ENCODE data around the gene MOB3A. TPM values are rescaled to one million over a fixed set of nuclear protein-coding genes. Genes with fewer than 3 reads are reported as not detected.
"Not testable (repeated sequence)": the region's sequence is repeated elsewhere in the genome, so short reads cannot be mapped to it uniquely, and the experiment has no call there.

The MOB3A gene
- total RNA-seq, 2 experiments from 2014 or later, result 200 to 202 TPM

- Mint-ChIP-seq H3K27ac (no peak overlapping the region), H3K4me3 (no peak overlapping the region), H3K36me3 (peaks cover 4% of the 10 kb centered on the region), H3K27me3 (no peaks in the 10 kb centered on the region), H3K4me1 (peaks cover 21% of the 10 kb centered on the region), H3K9me3 (ENCODE audit: low read depth) (no peaks in the 10 kb centered on the region)
- no peak for ATAC-seq
- CTCF ChIA-PET, result interaction anchor here (1.9 kb wide), 1 partner anchor 19 kb away, joined by 6 read pairs; no protein-coding TSS in a partner anchor
- DNase-seq, result no peak
Measured at GRCh38 chr19:2037651-2038255, 58.4 kb downstream of the MOB3A start.

GRCh38 chr19:2036424-2036823 is 59.7 kb downstream of the MOB3A start:
- H3K9me3 Mint-ChIP-seq (ENCODE audit: low read depth), result no peaks in the 10 kb centered on the region
- no peak for ATAC-seq
- peaks cover 4% of the 10 kb centered on the region for H3K36me3 Mint-ChIP-seq
- no peak overlapping the region for H3K27ac Mint-ChIP-seq
- H3K4me3 Mint-ChIP-seq, result no peak overlapping the region
- H3K4me1 Mint-ChIP-seq, result peaks cover 26% of the 10 kb centered on the region
- no peaks in the 10 kb centered on the region for H3K27me3 Mint-ChIP-seq
- CTCF ChIA-PET, result no interaction called here
- DNase-seq, result no peak

- no peak overlapping the region for H3K4me3 Mint-ChIP-seq
- ATAC-seq (no peak), DNase-seq (peak; percentile 40)
- CTCF ChIA-PET, result interaction anchor here (0.7 to 2.1 kb wide), 4 partner anchors 7 to 34 kb away, joined by 3 to 8 read pairs (median 3); no protein-coding TSS in a partner anchor
- no peaks in the 10 kb centered on the region for H3K9me3 Mint-ChIP-seq (ENCODE audit: low read depth)
- H3K27me3 Mint-ChIP-seq, result no peaks in the 10 kb centered on the region
- H3K4me1 Mint-ChIP-seq, result peaks cover 22% of the 10 kb centered on the region
- H3K36me3 Mint-ChIP-seq, result peaks cover 2% of the 10 kb centered on the region
- H3K27ac Mint-ChIP-seq, result no peak overlapping the region
Measured at GRCh38 chr19:2035590-2035991, 60.5 kb downstream of the MOB3A start.

GRCh38 chr19:2034729-2035589 is 61.2 kb downstream of the MOB3A start:
- Mint-ChIP-seq H3K36me3 (no peaks in the 10 kb centered on the region), H3K9me3 (ENCODE audit: low read depth) (no peaks in the 10 kb centered on the region), H3K27ac (no peak overlapping the region), H3K4me1 (peaks cover 22% of the 10 kb centered on the region), H3K27me3 (no peaks in the 10 kb centered on the region), H3K4me3 (no peak overlapping the region)
- ATAC-seq, result peak; percentile 64
- CTCF ChIA-PET, result interaction anchor here (0.7 to 2.1 kb wide), 6 partner anchors 8 to 105 kb away, joined by 3 to 8 read pairs (median 3); no protein-coding TSS in a partner anchor
- DNase-seq, result peak; percentile 77

GRCh38 chr19:2034253-2034652 is 61.9 kb downstream of the MOB3A start:
- H3K4me1 Mint-ChIP-seq, result peaks cover 22% of the 10 kb centered on the region
- DNase-seq; H3K36me3 Mint-ChIP-seq; H3K9me3 Mint-ChIP-seq (ENCODE audit: low read depth); H3K27me3 Mint-ChIP-seq; ATAC-seq; H3K4me3 Mint-ChIP-seq; H3K27ac Mint-ChIP-seq: not testable (repeated sequence)
- CTCF ChIA-PET, result interaction anchor here (1.2 to 2.1 kb wide), 2 partner anchors 9 to 22 kb away, joined by 3 to 8 read pairs; no protein-coding TSS in a partner anchor

GRCh38 chr19:2033825-2034159 is 62.3 kb downstream of the MOB3A start:
- H3K27ac Mint-ChIP-seq, result no peak overlapping the region
- no peak for DNase-seq
- no peaks in the 10 kb centered on the region for H3K9me3 Mint-ChIP-seq (ENCODE audit: low read depth)
- no peak for ATAC-seq
- no peaks in the 10 kb centered on the region for H3K36me3 Mint-ChIP-seq
- H3K4me1 Mint-ChIP-seq, result peaks cover 22% of the 10 kb centered on the region
- no peak overlapping the region for H3K4me3 Mint-ChIP-seq
- CTCF ChIA-PET, result interaction anchor here (0.9 to 2.1 kb wide), 2 partner anchors 9 to 19 kb away, joined by 3 to 8 read pairs; no protein-coding TSS in a partner anchor
- no peaks in the 10 kb centered on the region for H3K27me3 Mint-ChIP-seq

GRCh38 chr19:2033115-2033824 is 62.9 kb downstream of the MOB3A start:
- H3K4me1 Mint-ChIP-seq, result peaks cover 24% of the 10 kb centered on the region
- H3K27ac Mint-ChIP-seq, result no peak overlapping the region
- H3K4me3 Mint-ChIP-seq, result no peak overlapping the region
- H3K9me3 Mint-ChIP-seq (ENCODE audit: low read depth), result no peaks in the 10 kb centered on the region
- CTCF ChIA-PET, result interaction anchor here (0.9 to 2.1 kb wide), 4 partner anchors 10 to 136 kb away, joined by 3 to 14 read pairs (median 6); no protein-coding TSS in a partner anchor
- DNase-seq, result no peak
- no peaks in the 10 kb centered on the region for H3K36me3 Mint-ChIP-seq
- H3K27me3 Mint-ChIP-seq, result no peaks in the 10 kb centered on the region
- ATAC-seq, result no peak

- Mint-ChIP-seq H3K27me3 (no peaks in the 10 kb centered on the region), H3K36me3 (no peaks in the 10 kb centered on the region), H3K9me3 (ENCODE audit: low read depth) (no peaks in the 10 kb centered on the region), H3K27ac (peak overlapping the region; percentile 67), H3K4me1 (peaks cover 24% of the 10 kb centered on the region), H3K4me3 (peak overlapping the region; percentile 55)
- ATAC-seq (peak; percentile 42), DNase-seq (peak; percentile 59)
- CTCF ChIA-PET, result interaction anchor here (0.9 to 2.1 kb wide), 5 partner anchors 10 to 135 kb away, joined by 3 to 14 read pairs (median 4); no protein-coding TSS in a partner anchor
Measured at GRCh38 chr19:2032296-2032941, 63.7 kb downstream of the MOB3A start.

- Mint-ChIP-seq H3K36me3 (peaks cover 5% of the 10 kb centered on the region), H3K9me3 (ENCODE audit: low read depth) (peaks cover 1% of the 10 kb centered on the region), H3K4me1 (peaks cover 11% of the 10 kb centered on the region), H3K4me3 (no peak overlapping the region), H3K27ac (no peak overlapping the region), H3K27me3 (no peaks in the 10 kb centered on the region)
- CTCF ChIA-PET, result interaction anchor here (1.3 kb wide), 1 partner anchor 36 kb away, joined by 5 read pairs; no protein-coding TSS in a partner anchor
- DNase-seq (no peak), ATAC-seq (no peak)
Measured at GRCh38 chr19:2027361-2027760, 68.8 kb downstream of the MOB3A start.

GRCh38 chr19:2026770-2027169 is 69.4 kb downstream of the MOB3A start:
- H3K36me3 Mint-ChIP-seq, result peaks cover 5% of the 10 kb centered on the region
- H3K27me3 Mint-ChIP-seq, result no peaks in the 10 kb centered on the region
- H3K27ac Mint-ChIP-seq, result no peak overlapping the region
- ATAC-seq (no peak), DNase-seq (no peak)
- CTCF ChIA-PET, result no interaction called here
- no peak overlapping the region for H3K4me3 Mint-ChIP-seq
- peaks cover 1% of the 10 kb centered on the region for H3K9me3 Mint-ChIP-seq (ENCODE audit: low read depth)
- peaks cover 5% of the 10 kb centered on the region for H3K4me1 Mint-ChIP-seq

- no peak for DNase-seq
Measured at GRCh38 chr19:2022289-2022688, 73.8 kb downstream of the MOB3A start.

GRCh38 chr19:2021453-2022140 is 74.5 kb downstream of the MOB3A start:
- CTCF ChIA-PET, result interaction anchor here (0.6 to 1.3 kb wide), 2 partner anchors 22 to 34 kb away, joined by 3 to 4 read pairs; no protein-coding TSS in a partner anchor
- Mint-ChIP-seq H3K4me3 (no peak overlapping the region), H3K36me3 (peaks cover 5% of the 10 kb centered on the region), H3K27ac (no peak overlapping the region), H3K9me3 (ENCODE audit: low read depth) (peaks cover 1% of the 10 kb centered on the region), H3K27me3 (no peaks in the 10 kb centered on the region), H3K4me1 (peaks cover 4% of the 10 kb centered on the region)
- DNase-seq (no peak), ATAC-seq (no peak)

More at GRCh38 chr19:2022289-2022688, 73.8 kb downstream of the MOB3A start:
- no peak for ATAC-seq
- CTCF ChIA-PET, result interaction anchor here (0.8 kb wide), 1 partner anchor 93 kb away, joined by 3 read pairs; no protein-coding TSS in a partner anchor
- Mint-ChIP-seq H3K36me3 (peaks cover 5% of the 10 kb centered on the region), H3K4me1 (peaks cover 4% of the 10 kb centered on the region), H3K9me3 (ENCODE audit: low read depth) (peaks cover 1% of the 10 kb centered on the region), H3K27ac (peak overlapping the region; percentile 9), H3K27me3 (no peaks in the 10 kb centered on the region), H3K4me3 (no peak overlapping the region)
